ENCODE results near the gene UNC79. TPM values are rescaled to one million over a fixed set of nuclear protein-coding genes. Genes with fewer than 3 reads are reported as not detected.

The UNC79 gene
- total RNA-seq, 4 donors from 2014 or later: 0.06 to 0.24 (median 0.19) TPM; not detected in 1

DNA sequence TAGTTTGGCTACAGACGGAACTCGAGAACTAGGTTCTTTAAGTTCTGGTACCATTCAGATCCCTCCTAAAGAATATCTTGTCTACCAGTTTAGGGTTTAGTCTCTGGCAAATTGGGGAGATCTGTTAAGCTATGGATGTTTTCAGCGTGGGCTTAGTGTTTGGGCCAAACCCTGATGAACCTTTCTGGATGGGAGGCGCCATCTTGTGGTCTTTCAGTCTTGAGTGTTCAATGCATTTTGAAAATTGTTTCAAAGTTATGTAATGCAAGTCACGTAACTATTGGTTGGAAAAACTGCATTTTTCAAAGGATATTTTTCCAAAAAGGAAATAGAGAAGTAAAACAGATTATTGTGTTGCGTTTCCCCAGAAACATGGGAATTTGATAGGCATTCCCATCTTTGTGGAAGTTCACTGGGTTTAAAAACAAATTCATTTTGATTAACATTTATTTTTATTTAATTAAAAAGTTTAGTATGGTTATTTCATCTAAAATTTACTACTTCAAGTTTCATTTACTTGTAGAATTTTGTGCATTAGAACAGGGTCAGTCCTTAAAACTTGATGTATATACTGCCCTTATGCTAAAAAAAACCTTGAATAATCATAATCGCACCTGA, 188.5 kb downstream of the UNC79 start:
- DNase-seq (ENCODE audit: low spot score) (no peak), ATAC-seq (ENCODE audit: low FRiP score) (no peak)
- no peak for TF ChIP-seq CTCF (IDR thresholded peaks at IDR 0.05)

DNA sequence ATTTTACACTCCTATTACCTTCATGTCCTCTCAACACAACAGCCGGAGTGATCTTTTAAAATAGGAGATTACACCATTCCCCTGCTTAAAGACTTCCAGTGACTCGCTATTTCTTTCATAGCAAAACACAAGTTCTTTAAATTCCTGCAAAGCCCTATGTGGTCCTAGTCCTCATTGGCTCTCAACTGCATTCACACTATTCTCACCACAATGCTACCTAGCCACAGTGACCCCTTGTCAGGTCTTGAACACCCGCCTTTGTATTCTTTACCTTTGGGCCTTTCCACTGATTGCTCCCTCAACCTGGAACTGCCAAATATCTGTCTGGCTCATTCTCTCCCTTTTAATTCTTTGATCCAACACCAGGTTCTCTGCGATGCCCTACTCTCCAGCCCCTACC, 197.3 kb downstream of the UNC79 start:
- ATAC-seq (ENCODE audit: low FRiP score): no peak
- DNase-seq (ENCODE audit: low spot score): no peak
- no peak for TF ChIP-seq CTCF (IDR thresholded peaks at IDR 0.05)

- DNase-seq (ENCODE audit: low spot score): no peak
- no peak for ATAC-seq (ENCODE audit: low FRiP score)
- no peak for TF ChIP-seq CTCF (IDR thresholded peaks at IDR 0.05)
Observed at GRCh38 chr14:93629643-93630042, 198.9 kb downstream of the UNC79 start.

DNA sequence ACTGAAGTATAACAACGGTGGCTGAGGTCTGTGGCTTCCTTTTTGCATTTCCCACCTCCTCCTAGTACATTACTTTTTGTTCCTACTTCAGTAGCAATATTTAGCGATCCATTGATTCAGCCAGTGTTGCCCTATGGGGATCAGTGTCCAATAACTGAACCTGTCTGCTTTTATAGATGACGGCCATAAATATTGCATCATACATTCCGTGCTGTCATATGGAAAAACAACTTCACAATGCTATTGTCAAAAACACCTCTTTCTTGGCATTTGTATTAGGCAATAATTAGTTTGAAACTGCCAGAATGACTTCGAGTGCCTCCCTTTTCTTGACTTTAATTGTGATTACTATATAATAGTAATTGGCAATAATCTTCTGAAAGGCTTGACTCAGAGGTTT, 208.1 kb downstream of the UNC79 start:
- DNase-seq (ENCODE audit: low spot score) (no peak), ATAC-seq (ENCODE audit: low FRiP score) (no peak)
- TF ChIP-seq CTCF (IDR thresholded peaks at IDR 0.05): no peak

DNA sequence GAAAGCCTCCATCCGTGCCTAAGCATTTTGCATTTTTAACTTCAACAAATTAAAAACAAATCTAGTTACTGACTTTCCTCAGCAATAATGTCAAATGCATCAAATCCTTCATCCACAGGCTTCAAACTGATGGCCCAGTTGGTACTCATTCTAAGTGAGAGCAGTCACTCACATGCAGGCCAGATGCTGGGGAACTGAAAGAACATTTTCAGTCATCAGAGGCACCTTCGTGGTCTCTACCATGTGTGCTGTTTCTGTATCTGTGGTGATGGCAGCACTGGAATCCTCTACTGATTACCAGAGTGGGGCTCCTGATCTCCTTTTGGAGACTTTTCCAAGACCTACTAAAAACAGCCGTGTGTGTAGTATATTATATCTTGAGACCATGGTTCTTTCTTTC, 212.4 kb downstream of the UNC79 start:
- ATAC-seq (ENCODE audit: low FRiP score) (no peak), DNase-seq (ENCODE audit: low spot score) (no peak)
- TF ChIP-seq CTCF (IDR thresholded peaks at IDR 0.05): no peak

DNA sequence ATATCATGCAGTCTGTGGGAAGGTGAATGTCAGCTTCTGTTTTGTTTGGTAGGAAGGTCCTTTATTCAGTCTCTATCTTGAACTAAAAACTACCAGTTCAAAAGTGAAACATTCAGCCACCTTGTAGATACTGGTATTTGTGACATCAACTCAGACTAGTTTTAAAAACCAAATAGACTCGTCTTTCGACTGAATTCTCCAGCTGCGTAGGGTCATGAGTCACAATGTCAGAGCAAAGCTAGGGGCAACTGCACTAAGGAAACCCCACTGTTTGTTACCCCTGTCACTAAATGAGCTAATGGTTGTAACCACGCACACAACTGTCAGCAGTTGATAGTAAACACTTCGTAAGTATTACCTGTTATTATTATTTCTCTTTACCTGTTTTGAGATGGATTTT, 212.9 kb downstream of the UNC79 start:
- DNase-seq (ENCODE audit: low spot score): no peak
- no peak for ATAC-seq (ENCODE audit: low FRiP score)
- TF ChIP-seq CTCF (IDR thresholded peaks at IDR 0.05): no peak

DNA sequence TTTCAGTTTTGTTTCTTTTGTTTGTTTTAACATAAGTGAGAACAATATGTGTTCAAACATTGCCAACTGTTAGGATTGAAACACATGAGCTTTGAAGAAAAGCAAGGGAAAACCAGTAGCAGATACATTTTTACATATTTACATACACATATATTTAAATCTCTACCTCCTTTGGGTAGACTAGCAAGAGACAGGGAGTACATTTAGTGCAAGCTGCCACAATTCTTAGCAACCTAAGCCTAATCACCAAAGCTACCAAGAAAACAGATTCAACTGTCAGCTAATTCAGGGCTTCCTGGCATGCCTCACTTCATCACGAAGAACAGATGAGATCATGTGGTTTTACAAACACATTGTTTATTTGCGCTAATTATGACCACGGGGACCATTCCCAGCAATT, 214.5 kb downstream of the UNC79 start:
- ATAC-seq (ENCODE audit: low FRiP score) (no peak), DNase-seq (ENCODE audit: low spot score) (no peak)
- TF ChIP-seq CTCF (IDR thresholded peaks at IDR 0.05): no peak

Measured in omental fat pad (tissue), 4 donors.